Measurements from ENCODE around the gene GABRA5. TPM values are rescaled to one million over a fixed set of nuclear protein-coding genes. Genes with fewer than 3 reads are reported as not detected.

The GABRA5 gene
- total and polyA plus RNA-seq, 2 of the 4 experiments (the other 2 are of a cell fraction): 4.0 to 7.3 TPM

DNA sequence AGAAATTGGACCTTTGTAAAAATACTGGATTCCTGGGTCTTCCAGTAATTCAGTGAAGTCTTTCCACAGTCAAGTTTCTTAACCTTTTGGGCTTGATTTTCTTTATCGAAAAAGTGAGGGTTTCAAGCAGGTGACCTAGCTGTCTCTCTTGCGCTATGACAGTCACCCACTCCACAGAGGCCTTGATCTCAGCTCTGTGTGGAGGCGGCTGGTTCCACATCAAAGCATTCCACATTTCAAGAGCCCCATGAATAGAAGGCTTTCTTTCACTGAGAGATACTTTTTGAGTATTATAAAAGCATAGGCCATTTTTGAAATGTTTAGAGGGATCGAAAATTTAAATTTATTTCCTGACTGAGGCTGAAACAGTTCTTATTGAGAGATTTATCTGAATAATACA lies 43.9 kb downstream of the GABRA5 start:
- H3K9ac ChIP-seq (ENCODE audit: low read depth, low read length): no peak overlapping the region
- H3K18ac ChIP-seq (ENCODE audit: low read depth, low read length): no peak overlapping the region
- H3K27me3 ChIP-seq (ENCODE audit: control insufficient read depth, insufficient read depth, low read length): no peaks in the 10 kb centered on the region
- intact Hi-C loops (cut with micrococcal nuclease) (no loop called here), in situ Hi-C loops (cut with MboI; ENCODE audit: low sequenced_read_pairs) (no loop called here), dilution Hi-C loops (cut with HindIII; ENCODE audit: low sequenced_read_pairs, unreplicated experiment) (no loop called here)
- H4K20me1 ChIP-seq (ENCODE audit: insufficient read depth, low read length): no peaks in the 10 kb centered on the region
- no peak overlapping the region for H2BK20ac ChIP-seq (ENCODE audit: low read depth, low read length)
- peaks cover 17% of the 10 kb centered on the region for H3K9me3 ChIP-seq (ENCODE audit: control insufficient read depth, insufficient read depth, low read length)
- no TSS peak for BruUV-seq (replicated peaks)
- no peak overlapping the region for H2BK120ac ChIP-seq (ENCODE audit: low read depth, low read length)
- H3K23ac ChIP-seq (ENCODE audit: low read depth, low read length): no peak overlapping the region
- H3K4ac ChIP-seq (ENCODE audit: low read depth, low read length): no peak overlapping the region
- no peaks in the 10 kb centered on the region for H3K9me1 ChIP-seq (ENCODE audit: insufficient read depth, low read length)
- H3K4me2 ChIP-seq (ENCODE audit: low read depth, low read length): no peak overlapping the region
- no peaks in the 10 kb centered on the region for H3K79me1 ChIP-seq (ENCODE audit: low read depth in 1 of 2, low read length in 2 of 2)
- no peak overlapping the region for H4K5ac ChIP-seq (ENCODE audit: low read depth, low read length)
- H3K27ac ChIP-seq (ENCODE audit: insufficient read depth, low read length): no peak overlapping the region
- H2AK5ac ChIP-seq (ENCODE audit: low read depth, low read length): no peak overlapping the region
- no peak for TF ChIP-seq CEBPB (IDR thresholded peaks at IDR 0.05; ENCODE audit: low read depth, low read length)
- TF ChIP-seq, protein P1, sequence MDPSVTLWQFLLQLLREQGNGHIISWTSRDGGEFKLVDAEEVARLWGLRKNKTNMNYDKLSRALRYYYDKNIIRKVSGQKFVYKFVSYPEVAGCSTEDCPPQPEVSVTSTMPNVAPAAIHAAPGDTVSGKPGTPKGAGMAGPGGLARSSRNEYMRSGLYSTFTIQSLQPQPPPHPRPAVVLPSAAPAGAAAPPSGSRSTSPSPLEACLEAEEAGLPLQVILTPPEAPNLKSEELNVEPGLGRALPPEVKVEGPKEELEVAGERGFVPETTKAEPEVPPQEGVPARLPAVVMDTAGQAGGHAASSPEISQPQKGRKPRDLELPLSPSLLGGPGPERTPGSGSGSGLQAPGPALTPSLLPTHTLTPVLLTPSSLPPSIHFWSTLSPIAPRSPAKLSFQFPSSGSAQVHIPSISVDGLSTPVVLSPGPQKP (IDR thresholded peaks at IDR 0.05; ENCODE audit: borderline replicate concordance, low read depth, low read length): no peak
- TF ChIP-seq SMC3 (IDR thresholded peaks at IDR 0.05; ENCODE audit: low read depth, low read length): no peak
- TF ChIP-seq, protein P2, sequence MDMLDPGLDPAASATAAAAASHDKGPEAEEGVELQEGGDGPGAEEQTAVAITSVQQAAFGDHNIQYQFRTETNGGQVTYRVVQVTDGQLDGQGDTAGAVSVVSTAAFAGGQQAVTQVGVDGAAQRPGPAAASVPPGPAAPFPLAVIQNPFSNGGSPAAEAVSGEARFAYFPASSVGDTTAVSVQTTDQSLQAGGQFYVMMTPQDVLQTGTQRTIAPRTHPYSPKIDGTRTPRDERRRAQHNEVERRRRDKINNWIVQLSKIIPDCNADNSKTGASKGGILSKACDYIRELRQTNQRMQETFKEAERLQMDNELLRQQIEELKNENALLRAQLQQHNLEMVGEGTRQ (IDR thresholded peaks at IDR 0.05; ENCODE audit: low read depth, low read length): no peak
- TF ChIP-seq MXI1 (IDR thresholded peaks at IDR 0.05; ENCODE audit: borderline replicate concordance, low read depth, low read length): no peak
- no peak for TF ChIP-seq BHLHE40 (IDR thresholded peaks at IDR 0.05; ENCODE audit: low read depth, low read length)
- TF ChIP-seq CHD1 (IDR thresholded peaks at IDR 0.05; ENCODE audit: low read depth, low read length): no peak
- no peak for TF ChIP-seq RCOR1 (IDR thresholded peaks at IDR 0.05; ENCODE audit: insufficient replicate concordance, low read length)
- TF ChIP-seq MAFK (IDR thresholded peaks at IDR 0.05; ENCODE audit: low read depth, low read length): no peak
- TF ChIP-seq POLR2A (IDR thresholded peaks at IDR 0.05; ENCODE audit: low read depth, low read length): no peak
- no peak for TF ChIP-seq FOS (IDR thresholded peaks at IDR 0.05; ENCODE audit: low read depth, low read length)
- TF ChIP-seq MAZ (IDR thresholded peaks at IDR 0.05; ENCODE audit: borderline replicate concordance, low read depth, low read length): no peak
- TF ChIP-seq, protein P3, sequence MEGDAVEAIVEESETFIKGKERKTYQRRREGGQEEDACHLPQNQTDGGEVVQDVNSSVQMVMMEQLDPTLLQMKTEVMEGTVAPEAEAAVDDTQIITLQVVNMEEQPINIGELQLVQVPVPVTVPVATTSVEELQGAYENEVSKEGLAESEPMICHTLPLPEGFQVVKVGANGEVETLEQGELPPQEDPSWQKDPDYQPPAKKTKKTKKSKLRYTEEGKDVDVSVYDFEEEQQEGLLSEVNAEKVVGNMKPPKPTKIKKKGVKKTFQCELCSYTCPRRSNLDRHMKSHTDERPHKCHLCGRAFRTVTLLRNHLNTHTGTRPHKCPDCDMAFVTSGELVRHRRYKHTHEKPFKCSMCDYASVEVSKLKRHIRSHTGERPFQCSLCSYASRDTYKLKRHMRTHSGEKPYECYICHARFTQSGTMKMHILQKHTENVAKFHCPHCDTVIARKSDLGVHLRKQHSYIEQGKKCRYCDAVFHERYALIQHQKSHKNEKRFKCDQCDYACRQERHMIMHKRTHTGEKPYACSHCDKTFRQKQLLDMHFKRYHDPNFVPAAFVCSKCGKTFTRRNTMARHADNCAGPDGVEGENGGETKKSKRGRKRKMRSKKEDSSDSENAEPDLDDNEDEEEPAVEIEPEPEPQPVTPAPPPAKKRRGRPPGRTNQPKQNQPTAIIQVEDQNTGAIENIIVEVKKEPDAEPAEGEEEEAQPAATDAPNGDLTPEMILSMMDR (conservative IDR thresholded peaks at IDR 0.05; ENCODE audit: low read depth, low read length): no peak
- no peak for TF ChIP-seq NFE2L2 (IDR thresholded peaks at IDR 0.05; ENCODE audit: low read depth, low read length)
- TF ChIP-seq RAD21 (IDR thresholded peaks at IDR 0.05; ENCODE audit: low read length): no peak
- no peak for TF ChIP-seq RFX5 (IDR thresholded peaks at IDR 0.05; ENCODE audit: low read depth, low read length)
- no CpG with 5 or more reads among the region's 4 CpGs for whole genome bisulfite sequencing, 2 experiments (ENCODE audit: extremely low coverage in 2 of 2, insufficient read length in 1 of 2)
- H2AK9ac ChIP-seq (replicated peaks; ENCODE audit: low read depth, low read length, poor library complexity): no peak overlapping the region
- H3K14ac ChIP-seq (replicated peaks; ENCODE audit: low read depth, low read length): no peak overlapping the region
- no peak overlapping the region for H2BK5ac ChIP-seq (ENCODE audit: low read depth, low read length, poor library complexity, severe bottlenecking)
- H2AFZ ChIP-seq (replicated peaks; ENCODE audit: low read length, poor library complexity): no peak overlapping the region
- H4K8ac ChIP-seq (ENCODE audit: low read depth in 2 of 2, low read length in 2 of 2): no peak overlapping the region
- H2BK15ac ChIP-seq (ENCODE audit: low read depth, low read length): no peak overlapping the region
- ChIA-PET POLR2A (ENCODE audit: unreplicated experiment) (no interaction called here), CTCF (no interaction called here)
- no peak overlapping the region for H4K91ac ChIP-seq (ENCODE audit: insufficient read depth, low read depth, low read length)
- no peak overlapping the region for H3K4me3 ChIP-seq (ENCODE audit: insufficient read depth, low read depth, low read length)
- no peak overlapping the region for H3K56ac ChIP-seq (ENCODE audit: extremely low read depth, insufficient read depth, low read length)
- ATAC-seq (ENCODE audit: low read depth) (no peak), DNase-seq (no peak)
- H3K36me3 ChIP-seq (ENCODE audit: control insufficient read depth, insufficient read depth, low read length): no peaks in the 10 kb centered on the region
- H3K4me1 ChIP-seq (ENCODE audit: control insufficient read depth, insufficient read depth, low read length): no peaks in the 10 kb centered on the region

All from IMR-90 (cell line).